NT2/D1 (cell line): ENCODE measurements around the gene INIP.

Experiments
- DNase-seq: peaks from one replicate; pipeline ENCODE4 v3.0.0-alpha.2; 2011; ENCODE audit warnings: low read depth, low spot score
- H3K27me3 ChIP-seq: 2 replicates; pipeline ENCODE4 v1.6.0; 2011; ENCODE audit warnings: mild to moderate bottlenecking; ENCODE audit not compliant: insufficient read length, insufficient read depth
- H3K36me3 ChIP-seq: 2 replicates; pipeline ENCODE4 v1.6.1; 2011; ENCODE audit warnings: mild to moderate bottlenecking, low read length, mixed read lengths; ENCODE audit not compliant: insufficient read depth, insufficient read length
- H3K4me1 ChIP-seq: 2 replicates; pipeline ENCODE4 v1.5.1; 2011; ENCODE audit not compliant: insufficient read depth, insufficient read length
- H3K4me3 ChIP-seq: 2 replicates; pipeline ENCODE4 v1.5.1; 2011; ENCODE audit warnings: low read depth; ENCODE audit not compliant: insufficient read length
- H3K9ac ChIP-seq: 2 replicates; pipeline ENCODE4 v1.6.0; 2011; ENCODE audit warnings: low read depth; ENCODE audit not compliant: insufficient read length
- H3K9me3 ChIP-seq: 2 replicates; pipeline ENCODE4 v1.5.1; 2011; ENCODE audit warnings: mild to moderate bottlenecking, low read length; ENCODE audit not compliant: insufficient read depth
- SUZ12 ChIP-seq: IDR thresholded peaks from 2 replicates; pipeline ENCODE4 v1.6.1; 2011; ENCODE audit not compliant: insufficient read length, insufficient read depth; ENCODE audit errors: extremely low read depth
- YY1 ChIP-seq: IDR thresholded peaks from 2 replicates; pipeline ENCODE4 v1.6.1; 2011; ENCODE audit not compliant: insufficient read length, insufficient read depth
- ZNF274 ChIP-seq: IDR thresholded peaks from 2 replicates; pipeline ENCODE4 v1.6.1; 2011; ENCODE audit warnings: mild to moderate bottlenecking, low read depth, low read length

INIP gene

DNA sequence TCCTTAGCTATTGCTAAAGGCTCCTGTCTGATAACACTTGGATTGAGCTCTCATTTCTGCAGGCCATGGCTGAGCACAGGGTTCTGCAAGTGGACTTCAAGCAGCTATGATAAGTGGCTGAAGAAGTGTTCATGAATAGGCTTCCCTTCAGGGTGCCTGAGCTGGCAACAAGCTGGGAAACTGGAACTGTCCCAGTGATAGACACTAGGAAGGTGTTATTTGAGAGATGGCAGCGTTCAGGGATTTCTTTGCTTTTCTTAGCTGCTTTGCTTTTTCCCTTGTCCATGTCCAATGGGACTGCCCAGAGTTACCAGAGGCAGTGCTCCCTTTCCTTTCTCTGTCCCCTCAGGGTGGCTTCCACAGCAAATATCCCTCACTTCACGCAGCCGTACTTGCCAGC lies 75.8 kb downstream of the INIP start:
- Histone ChIP-seq H3K27me3 (no peaks in the 10 kb centered on the region), H3K4me3 (no peak overlapping the region), H3K9ac (no peak overlapping the region), H3K9me3 (peaks cover 18% of the 10 kb centered on the region), H3K36me3 (no peaks in the 10 kb centered on the region), H3K4me1 (peaks cover 2% of the 10 kb centered on the region)
- TF ChIP-seq YY1: no peak
- no peak for TF ChIP-seq SUZ12
- TF ChIP-seq ZNF274: no peak
- DNase-seq: no peak

DNA sequence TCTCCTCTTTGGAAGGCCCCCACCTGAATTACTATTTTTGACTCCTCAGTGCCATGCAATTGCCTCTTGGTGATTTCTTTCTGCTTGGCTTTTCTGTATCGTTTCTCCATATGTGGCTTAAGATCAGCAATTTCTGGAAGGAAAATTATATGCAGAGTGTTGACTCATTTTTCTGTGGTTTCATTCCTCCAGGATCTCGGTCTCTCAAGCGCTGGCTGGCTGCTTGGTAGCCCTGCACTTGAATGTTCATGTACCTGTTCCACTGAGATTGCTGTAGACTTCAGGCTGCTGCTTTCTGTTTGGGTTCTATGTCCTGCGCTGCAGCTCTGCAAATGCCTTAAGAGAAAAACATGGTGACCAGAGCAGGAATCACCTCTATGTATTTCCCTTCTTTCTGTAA lies 77.6 kb downstream of the INIP start:
- TF ChIP-seq YY1 (no peak), SUZ12 (no peak), ZNF274 (no peak)
- Histone ChIP-seq H3K9me3 (peaks cover 18% of the 10 kb centered on the region), H3K4me3 (no peak overlapping the region), H3K36me3 (no peaks in the 10 kb centered on the region), H3K9ac (no peak overlapping the region), H3K27me3 (no peaks in the 10 kb centered on the region), H3K4me1 (peaks cover 2% of the 10 kb centered on the region)
- DNase-seq: no peak
